Smooth muscle cell of the pulmonary artery (primary cell): ENCODE results near the gene C1orf115. TPM values are rescaled to one million over a fixed set of nuclear protein-coding genes. Genes with fewer than 3 reads are reported as not detected.

Experiments
- total RNA-seq: library from RNA; depleted of rRNA; stranded (reverse); fragments of >200 nt; gene quantifications from 2 replicates; pipeline ENCODE4 v1.2.3, GENCODE V29; 2014

Gene C1orf115, protein sequence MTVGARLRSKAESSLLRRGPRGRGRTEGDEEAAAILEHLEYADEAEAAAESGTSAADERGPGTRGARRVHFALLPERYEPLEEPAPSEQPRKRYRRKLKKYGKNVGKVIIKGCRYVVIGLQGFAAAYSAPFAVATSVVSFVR
- 0.20 and 0.85 TPM in 2 replicates for total RNA-seq

DNA sequence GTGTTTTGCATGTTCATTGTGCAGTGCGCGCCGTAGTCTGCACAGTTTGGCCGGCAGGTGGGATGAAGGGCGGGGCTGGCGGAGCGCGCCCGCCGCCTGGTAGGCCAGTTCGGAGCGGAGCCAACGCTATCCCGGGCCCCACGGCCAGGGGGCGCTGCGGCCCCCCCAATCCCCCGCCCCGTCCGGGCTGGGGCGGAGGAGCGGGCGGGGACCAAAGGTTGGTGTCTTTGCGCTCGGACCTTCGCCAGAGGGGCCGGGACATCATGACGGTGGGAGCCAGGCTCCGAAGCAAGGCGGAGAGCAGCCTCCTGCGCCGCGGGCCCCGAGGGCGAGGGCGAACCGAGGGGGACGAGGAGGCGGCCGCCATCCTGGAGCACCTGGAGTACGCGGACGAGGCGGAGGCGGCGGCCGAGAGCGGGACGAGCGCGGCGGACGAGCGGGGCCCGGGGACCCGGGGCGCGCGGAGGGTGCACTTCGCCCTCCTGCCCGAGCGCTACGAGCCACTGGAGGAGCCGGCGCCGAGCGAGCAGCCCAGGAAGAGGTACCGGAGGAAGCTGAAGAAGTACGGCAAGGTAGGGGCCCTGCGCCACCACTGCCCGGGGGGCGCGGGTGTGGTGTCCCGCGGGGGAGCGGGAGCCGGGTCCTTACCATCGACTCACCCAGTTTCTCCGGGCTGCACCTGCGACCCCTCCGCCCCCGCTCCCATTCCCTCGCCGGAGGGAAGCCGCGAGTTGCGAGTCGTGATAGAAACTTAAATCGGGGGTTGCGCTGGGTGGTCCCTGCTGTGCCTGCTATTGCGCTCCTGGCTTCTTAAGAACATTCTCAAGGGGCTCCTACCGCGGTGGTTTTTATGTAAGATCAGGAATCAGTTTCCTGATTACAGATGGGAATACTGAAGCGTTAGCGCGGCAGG, at the start of gene C1orf115:
C1orf115 (plus strand) TSS at position 224 of the 913 bp plus-strand sequence; CDS start at position 264, 40 bp downstream.

DNA sequence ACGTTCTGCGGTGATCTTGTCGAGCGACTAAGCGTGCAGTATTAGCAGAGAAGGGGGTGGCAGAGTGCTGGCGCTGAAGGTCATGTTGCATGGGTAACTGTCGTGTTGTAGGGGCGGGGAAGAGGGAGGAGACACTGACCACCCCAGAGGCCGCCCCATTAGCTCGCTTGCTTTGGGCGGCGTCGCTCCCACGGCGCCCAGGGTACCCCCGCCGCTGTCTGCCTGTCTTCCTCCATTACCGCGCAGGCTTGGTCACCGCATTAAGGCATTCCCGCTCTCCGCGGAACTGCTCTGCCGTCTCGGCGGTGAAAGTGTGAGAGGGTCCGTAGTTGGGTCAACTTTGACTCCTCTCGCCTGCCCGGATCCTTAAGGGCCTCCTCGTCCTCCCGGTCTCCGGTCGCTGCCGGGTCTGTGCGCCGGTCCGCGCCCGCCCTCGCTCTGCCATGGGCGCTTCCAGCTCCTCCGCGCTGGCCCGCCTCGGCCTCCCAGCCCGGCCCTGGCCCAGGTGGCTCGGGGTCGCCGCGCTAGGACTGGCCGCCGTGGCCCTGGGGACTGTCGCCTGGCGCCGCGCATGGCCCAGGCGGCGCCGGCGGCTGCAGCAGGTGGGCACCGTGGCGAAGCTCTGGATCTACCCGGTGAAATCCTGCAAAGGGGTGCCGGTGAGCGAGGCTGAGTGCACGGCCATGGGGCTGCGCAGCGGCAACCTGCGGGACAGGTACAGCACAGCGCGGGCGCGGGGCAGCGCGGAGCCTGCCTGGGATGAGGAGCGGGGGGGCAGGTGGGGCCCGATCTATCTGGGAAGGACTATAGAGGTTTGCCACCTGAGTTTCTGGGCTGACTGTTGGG, 58.1 kb downstream of the C1orf115 start, which contains the start of gene MTARC2:
MTARC2 (plus strand) TSS at position 234 of the 846 bp plus-strand sequence; CDS start at position 444, 210 bp downstream.

Other genes starting within 250 kb of the C1orf115 start
- gene MARK1, start 162.2 kb upstream of the C1orf115 start, total RNA-seq, result 1.2 and 2.0 TPM in 2 replicates
- 5.3 and 10.5 TPM in 2 replicates for gene MTARC2, start 58.0 kb downstream of the C1orf115 start, total RNA-seq
- 1.6 and 1.7 TPM in 2 replicates for gene MTARC1, start 96.5 kb downstream of the C1orf115 start, total RNA-seq
- gene HLX, start 189.1 kb downstream of the C1orf115 start, total RNA-seq, result 4.9 and 10.6 TPM in 2 replicates